Panc1 (cell line): ENCODE data around the gene LRRC23. TPM values are rescaled to one million over a fixed set of nuclear protein-coding genes. Genes with fewer than 3 reads are reported as not detected.

Experiments
- ATAC-seq: fragments of 200-7000 bp; cut with Tn5 transposase; 2 replicates; pipeline ENCODE4 v1.9.1; 2020; ENCODE audit warnings: mild to moderate bottlenecking, moderate library complexity
- BruUV-seq: library from RNA; stranded (reverse); fragments of 400-500 nt; replicated peaks from 2 replicates; lab custom pipeline; 2021; lab: Mats Ljungman, UMichigan
- CTCF ChIA-PET: fragments of 300-600 bp; sonication (Branson Sonifier 250); formaldehyde crosslinking; loops from one replicate; lab custom pipeline; 2022; ENCODE audit warnings: antibody characterized with exemption; lab: Charles Lee
- POLR2A ChIA-PET: fragments of 300-600 bp; sonication (Branson Sonifier 250); formaldehyde crosslinking; loops from one replicate; lab custom pipeline; 2022; ENCODE audit warnings: antibody characterized with exemption; lab: Charles Lee
- DNase-seq: peaks from one replicate; pipeline ENCODE4 v3.0.0-alpha.2; 2010; ENCODE audit warnings: low read depth, low spot score
- H3K27ac ChIP-seq: 2 replicates; pipeline ENCODE4 v1.5.1; 2011; ENCODE audit warnings: mild to moderate bottlenecking, low read length, inconsistent platforms
- H3K27me3 ChIP-seq: fragments of 200-500 bp; sonication (Bioruptor generic); 2 replicates; pipeline ENCODE4 v1.6.0; 2014; ENCODE audit warnings: low read length, inconsistent platforms; ENCODE audit not compliant: control insufficient read depth, insufficient read depth
- H3K36me3 ChIP-seq: fragments of 200-500 bp; sonication (Bioruptor generic); 2 replicates; pipeline ENCODE4 v1.5.1; 2014; ENCODE audit warnings: inconsistent platforms, mild to moderate bottlenecking, low read length, moderate library complexity; ENCODE audit not compliant: control insufficient read depth, insufficient read depth
- H3K4me1 ChIP-seq: 2 replicates; pipeline ENCODE4 v1.5.1; 2011; ENCODE audit warnings: inconsistent platforms, mild to moderate bottlenecking, low read length, moderate library complexity; ENCODE audit not compliant: control insufficient read depth, insufficient read depth
- H3K4me3 ChIP-seq, 2 experiments: 2 replicates each; pipeline ENCODE4 v1.5.1; 2011 to 2012; ENCODE audit warnings: low read depth in 2 of 2, low read length in 2 of 2, mild to moderate bottlenecking in 2 of 2, inconsistent platforms in 1 of 2, moderate library complexity in 1 of 2
- H3K9me3 ChIP-seq: fragments of 200-500 bp; sonication (Bioruptor generic); 2 replicates; pipeline ENCODE4 v1.5.1; 2014; ENCODE audit warnings: low read depth, mild to moderate bottlenecking, inconsistent platforms, low read length, moderate library complexity; ENCODE audit not compliant: control insufficient read depth, insufficient read depth
- CTCF ChIP-seq: fragments of 450-650 bp; IDR thresholded peaks from 2 replicates; pipeline ENCODE4 v1.5.1; 2017; ENCODE audit warnings: mild to moderate bottlenecking
- POLR2AphosphoS5 ChIP-seq: IDR thresholded peaks from 2 replicates; pipeline ENCODE4 v1.6.1; 2012; ENCODE audit warnings: mild to moderate bottlenecking, low read depth, low read length, moderate library complexity
- REST ChIP-seq, 2 experiments: IDR thresholded peaks; 2 replicates each; pipeline ENCODE4 v1.6.1; 2011 to 2012; ENCODE audit warnings: low read depth in 2 of 2, control low read depth in 1 of 2, low read length in 1 of 2, mild to moderate bottlenecking in 1 of 2, moderate library complexity in 1 of 2; ENCODE audit not compliant: insufficient read depth in 1 of 2
- SIN3A ChIP-seq: IDR thresholded peaks from 2 replicates; pipeline ENCODE4 v1.6.1; 2012; ENCODE audit warnings: low read depth, mild to moderate bottlenecking, low read length, moderate library complexity, borderline replicate concordance; ENCODE audit not compliant: insufficient read depth
- TCF7L2 ChIP-seq: IDR thresholded peaks from 2 replicates; pipeline ENCODE4 v1.6.1; 2011; ENCODE audit warnings: mild to moderate bottlenecking, low read depth, low read length, inconsistent platforms
- in situ Hi-C: cut with HindIII; loops from 2 replicates; pipeline ENCODE4 v1.10.0; 2016; ENCODE audit warnings: low sequenced_read_pairs, low pct_unique_long_range_greater_than_20kb
- intact Hi-C: fragments of 100-400 bp; cut with micrococcal nuclease; formaldehyde crosslinking; loops from one replicate; pipeline ENCODE4 v1.10.0; 2022; ENCODE audit not compliant: unreplicated experiment
- total RNA-seq: library from RNA; stranded (reverse); gene quantifications from one replicate; pipeline ENCODE4 v1.2.1, GENCODE V29; 2021; ENCODE audit not compliant: unreplicated experiment

The LRRC23 gene
- total RNA-seq, 1 experiment from 2014 or later: 6.5 TPM

- intact Hi-C loops: no loop called here
- DNase-seq (no peak), ATAC-seq (no peak)
- ChIA-PET POLR2A (no interaction called here), CTCF (interaction anchor here (0.6 kb wide), 1 partner anchor 9 kb away, joined by 4 read pairs; no protein-coding TSS in a partner anchor)
- TF ChIP-seq REST (IDR thresholded peaks at IDR 0.05; ENCODE audit: insufficient read depth in 1 of 2, low read depth in 2 of 2, low read length in 1 of 2): no peak
- TF ChIP-seq POLR2AphosphoS5: no peak
- no peak for TF ChIP-seq SIN3A
- TF ChIP-seq TCF7L2: no peak
- no peak for TF ChIP-seq CTCF
- H3K4me3 ChIP-seq: no peak overlapping the region
- in situ Hi-C loops: no loop called here
- peaks cover 4% of the 10 kb centered on the region for H3K36me3 ChIP-seq
- H3K27me3 ChIP-seq: no peaks in the 10 kb centered on the region
- no peaks in the 10 kb centered on the region for H3K9me3 ChIP-seq
- no TSS peak for BruUV-seq
- no peaks in the 10 kb centered on the region for H3K4me1 ChIP-seq
- no peak overlapping the region for H3K27ac ChIP-seq
Measured at GRCh38 chr12:6860942-6861341, 43.7 kb upstream of the LRRC23 start.

- Histone ChIP-seq H3K36me3 (peaks cover 4% of the 10 kb centered on the region), H3K9me3 (no peaks in the 10 kb centered on the region), H3K4me3 (no peak overlapping the region), H3K4me1 (peaks cover under 1% of the 10 kb centered on the region), H3K27ac (no peak overlapping the region), H3K27me3 (no peaks in the 10 kb centered on the region)
- ATAC-seq (no peak), DNase-seq (no peak)
- in situ Hi-C loops: no loop called here
- ChIA-PET CTCF (no interaction called here), POLR2A (no interaction called here)
- intact Hi-C loops: no loop called here
- TF ChIP-seq SIN3A: no peak
- TF ChIP-seq REST (IDR thresholded peaks at IDR 0.05; ENCODE audit: insufficient read depth in 1 of 2, low read depth in 2 of 2, low read length in 1 of 2): no peak
- BruUV-seq: no TSS peak
Measured at GRCh38 chr12:6861391-6861790, 43.2 kb upstream of the LRRC23 start.
